Liver (tissue), 9 donors: Measurements from ENCODE around the gene SPTLC3. TPM values are rescaled to one million over a fixed set of nuclear protein-coding genes. Genes with fewer than 3 reads are reported as not detected.

Experiments used
- DNase-seq: peaks from one replicate; pipeline ENCODE4 v3.0.0-alpha.2; 2017; ENCODE audit warnings: low spot score
- H3K27ac ChIP-seq, 2 donors: one replicate each; pipeline ENCODE4 v1.7.0; 2013; ENCODE audit warnings: inconsistent platforms in 2 of 2, low read length in 2 of 2, control low read depth in 1 of 2, low read depth in 1 of 2, mild to moderate bottlenecking in 1 of 2
- H3K27me3 ChIP-seq, 4 donors: one replicate each; pipeline versions ENCODE4 v1.6.1 to v1.7.0; 2013; ENCODE audit warnings: low read length in 3 of 4, inconsistent platforms in 1 of 4, mild to moderate bottlenecking in 1 of 4, moderate library complexity in 1 of 4; ENCODE audit not compliant: control insufficient read depth in 4 of 4, insufficient read depth in 4 of 4
- H3K36me3 ChIP-seq, 4 donors: one replicate each; pipeline versions ENCODE4 v1.6.1 to v1.7.0; 2013; ENCODE audit warnings: low read length in 3 of 4, mild to moderate bottlenecking in 3 of 4, low read depth in 1 of 4, moderate library complexity in 1 of 4; ENCODE audit not compliant: control insufficient read depth in 4 of 4, insufficient read depth in 3 of 4
- H3K4me1 ChIP-seq, 4 donors: one replicate each; pipeline versions ENCODE4 v1.6.1 to v1.7.0; 2013; ENCODE audit warnings: low read length in 3 of 4, mild to moderate bottlenecking in 3 of 4, moderate library complexity in 1 of 4; ENCODE audit not compliant: control insufficient read depth in 4 of 4, insufficient read depth in 4 of 4
- H3K4me3 ChIP-seq, 3 donors: one replicate each; pipeline versions ENCODE4 v1.6.1 to v1.7.0; 2013; ENCODE audit warnings: low read length in 3 of 3, control low read depth in 1 of 3, low read depth in 1 of 3, mild to moderate bottlenecking in 1 of 3
- H3K9ac ChIP-seq, 2 donors: one replicate each; pipeline ENCODE4 v1.7.0; 2013; ENCODE audit warnings: low read length in 2 of 2, mild to moderate bottlenecking in 2 of 2, moderate library complexity in 2 of 2, control low read depth in 1 of 2, low read depth in 1 of 2
- H3K9me3 ChIP-seq, 4 donors: one replicate each; pipeline versions ENCODE4 v1.6.1 to v1.7.0; 2013; ENCODE audit warnings: low read length in 3 of 4; ENCODE audit not compliant: control insufficient read depth in 4 of 4
- ATF3 ChIP-seq: IDR thresholded peaks from 2 replicates; pipeline ENCODE4 v1.6.1; 2016; ENCODE audit warnings: antibody characterized with exemption
- CTCF ChIP-seq: fragments of 150-350 bp; IDR thresholded peaks from 2 replicates; pipeline ENCODE4 v1.5.1; 2017; ENCODE audit warnings: improper control_type of control experiment, low read depth, low read length; ENCODE audit not compliant: missing input control
- EGR1 ChIP-seq, 2 donors: IDR thresholded peaks; 2 replicates each; pipeline ENCODE4 v1.6.1; 2016 to 2018; ENCODE audit warnings: antibody characterized with exemption in 2 of 2, low read depth in 2 of 2
- FOXA1 ChIP-seq: IDR thresholded peaks from 2 replicates; pipeline ENCODE4 v1.6.1; 2016; ENCODE audit warnings: antibody characterized with exemption
- FOXA2 ChIP-seq: IDR thresholded peaks from 2 replicates; pipeline ENCODE4 v1.6.1; 2016; ENCODE audit warnings: antibody characterized with exemption
- GABPA ChIP-seq, 2 donors: IDR thresholded peaks in 1 of 2; conservative IDR thresholded peaks in 1 of 2; 2 replicates each; pipeline ENCODE4 v1.6.1; 2016; ENCODE audit warnings: antibody characterized with exemption in 2 of 2, mild to moderate bottlenecking in 1 of 2, moderate library complexity in 1 of 2
- HNF4A ChIP-seq, 2 donors: conservative IDR thresholded peaks; 2 replicates each; pipeline ENCODE4 v1.6.1; 2016; ENCODE audit warnings: antibody characterized with exemption in 2 of 2, mild to moderate bottlenecking in 2 of 2
- HNF4G ChIP-seq: IDR thresholded peaks from 2 replicates; pipeline ENCODE4 v1.6.1; 2016; ENCODE audit warnings: antibody characterized with exemption
- JUND ChIP-seq, 2 donors: IDR thresholded peaks; 2 replicates each; pipeline ENCODE4 v1.6.1; 2016; ENCODE audit warnings: antibody characterized with exemption in 2 of 2
- MAX ChIP-seq: IDR thresholded peaks from 2 replicates; pipeline ENCODE4 v1.6.1; 2016; ENCODE audit warnings: antibody characterized with exemption
- NR2F2 ChIP-seq: IDR thresholded peaks from 2 replicates; pipeline ENCODE4 v1.6.1; 2016; ENCODE audit warnings: antibody characterized with exemption
- RAD21 ChIP-seq, 2 donors: IDR thresholded peaks; 2 replicates each; pipeline ENCODE4 v1.6.1; 2016; ENCODE audit warnings: antibody characterized with exemption in 2 of 2, mild to moderate bottlenecking in 2 of 2
- REST ChIP-seq: IDR thresholded peaks from 2 replicates; pipeline ENCODE4 v1.6.1; 2016; ENCODE audit warnings: antibody characterized with exemption, mild to moderate bottlenecking
- RXRA ChIP-seq, 2 donors: IDR thresholded peaks; 2 replicates each; pipeline ENCODE4 v1.6.1; 2017 to 2018; ENCODE audit warnings: antibody characterized with exemption in 2 of 2, mild to moderate bottlenecking in 1 of 2
- SP1 ChIP-seq: IDR thresholded peaks from 2 replicates; pipeline ENCODE4 v1.6.1; 2018; ENCODE audit warnings: antibody characterized with exemption, mild to moderate bottlenecking
- TAF1 ChIP-seq: conservative IDR thresholded peaks from 2 replicates; pipeline ENCODE4 v1.6.1; 2016; ENCODE audit warnings: antibody characterized with exemption, mild to moderate bottlenecking
- YY1 ChIP-seq: IDR thresholded peaks from 2 replicates; pipeline ENCODE4 v1.6.1; 2016; ENCODE audit warnings: antibody characterized with exemption, mild to moderate bottlenecking
- ZBTB33 ChIP-seq: IDR thresholded peaks from 2 replicates; pipeline ENCODE4 v1.6.1; 2016; ENCODE audit warnings: antibody characterized with exemption
- WGBS: extraction: QIAGEN DNeasy Blood & Tissue Kit; methylation state at CpG from one replicate; pipeline ENCODE4 v1.1.7; 2013; 5-methylcytosine and 5-hydroxymethylcytosine counted together
- polyA plus RNA-seq, 2 donors: library from polyadenylated mRNA; stranded (reverse) in 1 of 2; unstranded in 1 of 2; fragments of 200-250 nt in 1 of 2; fragments of >200 nt in 1 of 2; fragmentation: Nextera tagmentation in 1 of 2; extraction: Ambion mirVana in 1 of 2; gene quantifications; one replicate each; pipeline versions ENCODE4 v1.2.1 to v1.2.3, GENCODE V29; 2013 to 2015
- total RNA-seq, 2 donors: library from RNA; depleted of rRNA; stranded (reverse); fragments of >200 nt; gene quantifications; one replicate each; pipeline ENCODE4 v1.2.3, GENCODE V29; 2014
- donor health status: healthy.
- donor health status: healthy.
- donor health status: healthy.
- donor health status: healthy.
- donor health status: healthy.

SPTLC3 gene
- total and polyA plus RNA-seq, 4 donors, result 4.2 to 40.9 (median 20.4) TPM

- no peak overlapping the region for H3K9ac ChIP-seq
- DNase-seq, result no peak
- no peaks in the 10 kb centered on the region for H3K27me3 ChIP-seq
- H3K9me3 ChIP-seq, result no peaks in the 10 kb centered on the region
- TF ChIP-seq GABPA (IDR thresholded peaks at IDR 0.05 in 1 of 2, conservative IDR thresholded peaks at IDR 0.05 in 1 of 2), result no peak
- WGBS, result 75% methylated on average over 4 of the region's 4 CpGs
- no peak overlapping the region for H3K27ac ChIP-seq
- H3K36me3 ChIP-seq, result peaks cover 5 to 26% (median 12%) of the 10 kb centered on the region in 4 donors
- no peak overlapping the region for H3K4me3 ChIP-seq
- no peaks in the 10 kb centered on the region for H3K4me1 ChIP-seq
Observed at GRCh38 chr20:13094976-13095375, 86.2 kb downstream of the SPTLC3 start.

GRCh38 chr20:13098720-13099355, 90.1 kb downstream of the SPTLC3 start:
- Histone ChIP-seq H3K9me3 (no peaks in the 10 kb centered on the region), H3K4me3 (no peak overlapping the region), H3K36me3 (peaks cover 0 to 10% (median 6%) of the 10 kb centered on the region in 4 donors), H3K27ac (no peak overlapping the region), H3K27me3 (no peaks in the 10 kb centered on the region), H3K4me1 (no peaks in the 10 kb centered on the region), H3K9ac (no peak overlapping the region)
- TF ChIP-seq NR2F2 (no peak), ZBTB33 (no peak), EGR1 (IDR thresholded peaks at IDR 0.05; ENCODE audit: low read depth in 2 of 2) (no peak), ATF3 (no peak), SP1 (no peak), FOXA1 (no peak), FOXA2 (no peak), RXRA (IDR thresholded peaks at IDR 0.05) (no peak), HNF4G (no peak), TAF1 (no peak), CTCF (no peak), MAX (no peak)
- 92% methylated on average over 4 of the region's 4 CpGs for WGBS
- no peak for DNase-seq

- Histone ChIP-seq H3K4me1 (no peaks in the 10 kb centered on the region), H3K9me3 (no peaks in the 10 kb centered on the region), H3K36me3 (peaks cover 0 to 2% (median under 1%) of the 10 kb centered on the region in 4 donors), H3K27ac (no peak overlapping the region), H3K9ac (no peak overlapping the region), H3K27me3 (no peaks in the 10 kb centered on the region), H3K4me3 (no peak overlapping the region)
- TF ChIP-seq FOXA2, result no peak
- no peak for TF ChIP-seq JUND (IDR thresholded peaks at IDR 0.05)
- no peak for TF ChIP-seq HNF4A (conservative IDR thresholded peaks at IDR 0.05)
- no peak for TF ChIP-seq EGR1 (IDR thresholded peaks at IDR 0.05; ENCODE audit: low read depth in 2 of 2)
- no peak for TF ChIP-seq YY1
- no peak for TF ChIP-seq NR2F2
- no peak for TF ChIP-seq REST
- TF ChIP-seq CTCF, result no peak
- TF ChIP-seq RAD21 (IDR thresholded peaks at IDR 0.05), result no peak
- TF ChIP-seq GABPA (IDR thresholded peaks at IDR 0.05 in 1 of 2, conservative IDR thresholded peaks at IDR 0.05 in 1 of 2), result no peak
- no peak for TF ChIP-seq HNF4G
- DNase-seq, result no peak
Observed at GRCh38 chr20:13099676-13100075, 90.9 kb downstream of the SPTLC3 start.
